NB4 (cell line): Measurements from ENCODE around the gene NCOA3.

Experiments
- CTCF ChIP-seq: IDR thresholded peaks from one replicate; pipeline ENCODE4 v1.5.1; 2012; ENCODE audit warnings: low read depth, low read length
- MAX ChIP-seq: IDR thresholded peaks from 2 replicates; pipeline ENCODE4 v1.6.1; 2011; ENCODE audit warnings: low read depth, low read length
- MYC ChIP-seq: IDR thresholded peaks from 2 replicates; pipeline ENCODE4 v1.6.1; 2011; ENCODE audit warnings: low read depth, low read length
- POLR2A ChIP-seq: IDR thresholded peaks from 2 replicates; pipeline ENCODE4 v1.6.1; 2011; ENCODE audit warnings: mild to moderate bottlenecking; ENCODE audit not compliant: insufficient read length; ENCODE audit errors: extremely low read depth

GRCh38 chr20:47662483-47663353 is 161.0 kb downstream of the NCOA3 start:
- no peak for TF ChIP-seq CTCF
- TF ChIP-seq POLR2A: no peak
- no peak for TF ChIP-seq MYC
- TF ChIP-seq MAX: no peak
